Activated CD4-positive, CD25-positive, alpha-beta regulatory T cell (primary cell): ENCODE measurements around the gene RNASEL.
"Not testable (repeated sequence)": the region's sequence is repeated elsewhere in the genome, so short reads cannot be mapped to it uniquely, and the experiment has no call there.

Source experiments
- DNase-seq, 4 experiments: peaks; one replicate each; lab custom pipeline; 2025; lab: John Stamatoyannopoulos, UW

The RNASEL gene

GRCh38 chr1:182588500-182589396, at the start of gene RNASEL:
RNASEL (minus strand) TSS chr1:182589256; CDS start chr1:182586806, 2,450 bp downstream.
- DNase-seq: peak in 2 of 4 experiments; percentile 9 to 27

- DNase-seq: no peak
Measured at GRCh38 chr1:182637769-182638168, 48.7 kb upstream of the RNASEL start.

- DNase-seq: no peak
Measured at GRCh38 chr1:182635871-182636270, 46.8 kb upstream of the RNASEL start.

- no peak for DNase-seq
Measured at GRCh38 chr1:182634306-182635072, 45.4 kb upstream of the RNASEL start.

GRCh38 chr1:182633657-182634281, 44.7 kb upstream of the RNASEL start:
- DNase-seq: no peak

GRCh38 chr1:182633031-182633430, 44.0 kb upstream of the RNASEL start:
- no peak for DNase-seq

GRCh38 chr1:182632441-182632857, 43.4 kb upstream of the RNASEL start:
- not testable (repeated sequence) for DNase-seq

- no peak for DNase-seq
Measured at GRCh38 chr1:182631954-182632353, 42.9 kb upstream of the RNASEL start.

GRCh38 chr1:182631053-182631677, 42.1 kb upstream of the RNASEL start:
- no peak for DNase-seq

- DNase-seq: no peak
Measured at GRCh38 chr1:182630586-182630985, 41.5 kb upstream of the RNASEL start.

GRCh38 chr1:182629499-182630096, 40.5 kb upstream of the RNASEL start:
- DNase-seq: peak in 3 of 4 experiments; percentile 4 to 15 (median 9)

- DNase-seq: no peak
Measured at GRCh38 chr1:182629080-182629479, 40.0 kb upstream of the RNASEL start.

GRCh38 chr1:182628657-182629056, 39.6 kb upstream of the RNASEL start:
- no peak for DNase-seq

GRCh38 chr1:182627622-182628021, 38.6 kb upstream of the RNASEL start:
- DNase-seq: no peak

GRCh38 chr1:182626527-182626926, 37.5 kb upstream of the RNASEL start:
- no peak for DNase-seq

GRCh38 chr1:182625719-182626504, 36.9 kb upstream of the RNASEL start:
- no peak for DNase-seq

- no peak for DNase-seq
Measured at GRCh38 chr1:182625024-182625423, 36.0 kb upstream of the RNASEL start.

- no peak for DNase-seq
Measured at GRCh38 chr1:182624577-182624976, 35.5 kb upstream of the RNASEL start.

GRCh38 chr1:182622901-182623528, 34.0 kb upstream of the RNASEL start:
- no peak for DNase-seq

GRCh38 chr1:182621906-182622305, 32.9 kb upstream of the RNASEL start:
- no peak for DNase-seq
